Dermis microvascular lymphatic vessel endothelial cell (primary cell): ENCODE data around the gene ZNF783. TPM values are rescaled to one million over a fixed set of nuclear protein-coding genes. Genes with fewer than 3 reads are reported as not detected.
"Not testable (repeated sequence)": the region's sequence is repeated elsewhere in the genome, so short reads cannot be mapped to it uniquely, and the experiment has no call there.

Source experiments
- DNase-seq, 2 donors: peaks; one replicate each; pipeline versions ENCODE4 v3.0.0 to v3.0.0-alpha.2; 2010; ENCODE audit warnings: low read depth in 2 of 2
- total RNA-seq: library from RNA; depleted of rRNA; stranded (reverse); fragments of >200 nt; gene quantifications from 2 replicates; pipeline ENCODE4 v1.2.1, GENCODE V29; 2014

ZNF783 gene
- total RNA-seq, 1 donor from 2014 or later, result 3.1 TPM

- DNase-seq, result no peak
These were observed 21.4 kb upstream of the ZNF783 start for GRCh38 chr7:149240637-149241036.

GRCh38 chr7:149241696-149242095 is 20.3 kb upstream of the ZNF783 start:
- DNase-seq, result no peak

- DNase-seq, result peak in 1 of 2 donors; percentile 20
These were observed 16.8 kb upstream of the ZNF783 start for GRCh38 chr7:149245244-149245643.

- DNase-seq, result no peak
These were observed 16.3 kb upstream of the ZNF783 start for GRCh38 chr7:149245744-149246143.

- no peak for DNase-seq
These were observed 13.2 kb upstream of the ZNF783 start for GRCh38 chr7:149248777-149249176.

- DNase-seq, result not testable (repeated sequence)
These were observed 11.8 kb upstream of the ZNF783 start for GRCh38 chr7:149250151-149250550.

GRCh38 chr7:149251518-149251917 is 10.5 kb upstream of the ZNF783 start:
- not testable (repeated sequence) for DNase-seq

- DNase-seq, result peak; percentile 16 to 21
These were observed 9.6 kb upstream of the ZNF783 start for GRCh38 chr7:149252378-149252777.

GRCh38 chr7:149253665-149254064 is 8.3 kb upstream of the ZNF783 start:
- DNase-seq, result no peak

GRCh38 chr7:149254181-149254858 is 7.7 kb upstream of the ZNF783 start:
- DNase-seq, result no peak

GRCh38 chr7:149255174-149255573 is 6.8 kb upstream of the ZNF783 start:
- DNase-seq, result no peak

GRCh38 chr7:149256568-149256967 is 5.4 kb upstream of the ZNF783 start:
- DNase-seq, result no peak

GRCh38 chr7:149257146-149257545 is 4.8 kb upstream of the ZNF783 start:
- peak in 1 of 2 donors; percentile 51 for DNase-seq

- no peak for DNase-seq
These were observed 624 bp upstream of the ZNF783 start for GRCh38 chr7:149261316-149261828.

- DNase-seq, result no peak
These were observed 4.5 kb downstream of the ZNF783 start for GRCh38 chr7:149266451-149266850.

GRCh38 chr7:149267733-149268132 is 5.7 kb downstream of the ZNF783 start:
- no peak for DNase-seq

GRCh38 chr7:149274424-149274823 is 12.4 kb downstream of the ZNF783 start:
- not testable (repeated sequence) for DNase-seq

GRCh38 chr7:149277871-149278270 is 15.9 kb downstream of the ZNF783 start:
- DNase-seq, result no peak

GRCh38 chr7:149278396-149278795 is 16.4 kb downstream of the ZNF783 start:
- no peak for DNase-seq

GRCh38 chr7:149279111-149279743 is 17.2 kb downstream of the ZNF783 start:
- no peak for DNase-seq

GRCh38 chr7:149280151-149280550 is 18.2 kb downstream of the ZNF783 start:
- no peak for DNase-seq

- no peak for DNase-seq
These were observed 18.9 kb downstream of the ZNF783 start for GRCh38 chr7:149280661-149281507.
